ENCODE measurements around the gene RTKN. TPM values are rescaled to one million over a fixed set of nuclear protein-coding genes. Genes with fewer than 3 reads are reported as not detected.
A peak's percentile ranks its signal among the peaks of the same experiment; 100 is the strongest.

RTKN gene
- total and polyA plus RNA-seq, 2 of the 13 experiments (the other 11 are each of a cell fraction or from before 2014, with no cell fraction given) = 159 to 166 TPM

GRCh38 chr2:74440378-74441169, 1.2 kb downstream of the RTKN start (continued):
- TF ChIP-seq AHDC1 (CRISPR knock-in tag; IDR thresholded peaks at IDR 0.05; ENCODE audit: borderline replicate concordance) (no peak), ZNF276 (CRISPR knock-in tag; IDR thresholded peaks at IDR 0.05; ENCODE audit: low read depth) (peak; percentile 87), HOXA9 (CRISPR knock-in tag; IDR thresholded peaks at IDR 0.05; ENCODE audit: borderline replicate concordance) (peak; percentile 18; the same call in 1 of the 2 replicates), ZNF552 (CRISPR knock-in tag; IDR thresholded peaks at IDR 0.05; ENCODE audit: borderline replicate concordance) (peak; percentile 89), HMG20A (CRISPR knock-in tag; IDR thresholded peaks at IDR 0.05; ENCODE audit: borderline replicate concordance) (peak; percentile 67; the same call in 1 of the 2 replicates), ZNF101 (CRISPR knock-in tag; IDR thresholded peaks at IDR 0.05; ENCODE audit: borderline replicate concordance, low read depth) (peak; percentile 53; the same call in 1 of the 2 replicates), ZNF362 (CRISPR knock-in tag; IDR thresholded peaks at IDR 0.05; ENCODE audit: borderline replicate concordance) (peak; percentile 53; the same call in 1 of the 2 replicates), ADNP (CRISPR knock-in tag; IDR thresholded peaks at IDR 0.05) (no peak), ZNF891 (CRISPR knock-in tag; IDR thresholded peaks at IDR 0.05) (no peak), PHF5A (CRISPR knock-in tag; IDR thresholded peaks at IDR 0.05; ENCODE audit: low read depth, unreplicated experiment) (no peak), PAXIP1 (CRISPR knock-in tag; conservative IDR thresholded peaks at IDR 0.05) (peak; percentile 89), RXRA (CRISPR knock-in tag; IDR thresholded peaks at IDR 0.05) (peak; percentile 83), GTF3A (CRISPR knock-in tag; conservative IDR thresholded peaks at IDR 0.05) (peak; percentile 65; the same call in 1 of the 2 replicates), ZKSCAN1 (IDR thresholded peaks at IDR 0.05; ENCODE audit: low read length) (no peak), RXRB (CRISPR knock-in tag; IDR thresholded peaks at IDR 0.05; ENCODE audit: borderline replicate concordance) (peak; percentile 77), HNRNPUL1 (IDR thresholded peaks at IDR 0.05; ENCODE audit: low read depth, low read length) (no peak)
